Breast epithelium (tissue), 4 donors: ENCODE measurements around the gene RAB14. TPM values are rescaled to one million over a fixed set of nuclear protein-coding genes. Genes with fewer than 3 reads are reported as not detected.
A peak's percentile ranks its signal among the peaks of the same experiment; 100 is the strongest.

Source experiments
- DNase-seq, 2 donors: peaks; one replicate each; pipeline ENCODE4 v3.0.0-alpha.2; 2019; ENCODE audit warnings: low spot score in 2 of 2
- H3K27ac ChIP-seq, 2 donors: fragments of 200-600 bp; sonication (generic) in 1 of 2; one replicate each; pipeline ENCODE4 v1.5.1; 2016 to 2019; ENCODE audit warnings: mild to moderate bottlenecking in 1 of 2
- H3K27me3 ChIP-seq, 2 donors: fragments of 200-600 bp; sonication (generic) in 1 of 2; one replicate each; pipeline versions ENCODE4 v1.5.1 to v1.6.0; 2017 to 2019; ENCODE audit warnings: control low read depth in 1 of 2, mild to moderate bottlenecking in 1 of 2
- H3K36me3 ChIP-seq: fragments of 200-600 bp; one replicate; pipeline ENCODE4 v1.5.1; 2019
- H3K4me1 ChIP-seq, 2 donors: fragments of 200-600 bp; sonication (generic); one replicate each; pipeline ENCODE4 v1.5.1; 2016 to 2019; ENCODE audit warnings: control low read depth in 1 of 2
- H3K4me3 ChIP-seq, 3 donors: fragments of 200-600 bp; sonication (generic); 1 replicate in 2 of 3; 2 replicates in 1 of 3; pipeline ENCODE4 v1.5.1; 2016 to 2019; ENCODE audit warnings: mild to moderate bottlenecking in 3 of 3, moderate library complexity in 2 of 3
- H3K9me3 ChIP-seq, 2 donors: fragments of 200-600 bp; sonication (generic) in 1 of 2; one replicate each; pipeline ENCODE4 v1.5.1; 2016 to 2019; ENCODE audit warnings: control low read depth in 1 of 2
- CTCF ChIP-seq, 3 donors: fragments of 450-650 bp; IDR thresholded peaks; one replicate each; pipeline ENCODE4 v1.5.1; 2016 to 2017; ENCODE audit warnings: antibody characterized with exemption in 3 of 3, mild to moderate bottlenecking in 3 of 3, moderate library complexity in 3 of 3
- POLR2A ChIP-seq: fragments of 450-650 bp; IDR thresholded peaks from one replicate; pipeline ENCODE4 v1.6.1; 2016; ENCODE audit warnings: antibody characterized with exemption, mild to moderate bottlenecking, moderate library complexity
- POLR2AphosphoS5 ChIP-seq, 3 donors: sonication (generic); formaldehyde crosslinking; IDR thresholded peaks; one replicate each; pipeline ENCODE4 v1.6.1; 2017; ENCODE audit warnings: antibody characterized with exemption in 3 of 3
- intact Hi-C: fragments of 100-400 bp; cut with DNase I; formaldehyde crosslinking; loops from one replicate; pipeline ENCODE4 v1.15.1; 2023; ENCODE audit warnings: low total_unique reads
- total RNA-seq, 3 donors: library from RNA; depleted of rRNA; stranded (reverse); fragments of >200 nt; gene quantifications; one replicate each; pipeline ENCODE4 v1.1.0, GENCODE V29; 2016

Gene RAB14
- total RNA-seq, 3 donors from 2014 or later = 36.5 to 53.1 (median 41.3) TPM

- intact Hi-C loops = no loop called here
- H3K9me3 ChIP-seq = peaks cover 0 to 8% of the 10 kb centered on the region in 2 donors
- no peaks in the 10 kb centered on the region for H3K27me3 ChIP-seq
- no peak overlapping the region for H3K4me3 ChIP-seq
- peak overlapping the region; percentile 47 to 66 for H3K27ac ChIP-seq
- DNase-seq = no peak
- no peaks in the 10 kb centered on the region for H3K4me1 ChIP-seq
- TF ChIP-seq POLR2A (no peak), CTCF (IDR thresholded peaks at IDR 0.05) (no peak), POLR2AphosphoS5 (IDR thresholded peaks at IDR 0.05) (no peak)
- H3K36me3 ChIP-seq = no peaks in the 10 kb centered on the region
Observed at GRCh38 chr9:121242219-121242958, 40.7 kb upstream of the RAB14 start.

GRCh38 chr9:121240472-121241135, 38.9 kb upstream of the RAB14 start:
- H3K4me1 ChIP-seq = no peaks in the 10 kb centered on the region
- H3K36me3 ChIP-seq = no peaks in the 10 kb centered on the region
- no peak for DNase-seq
- no peak for TF ChIP-seq POLR2A
- TF ChIP-seq POLR2AphosphoS5 (IDR thresholded peaks at IDR 0.05) = no peak
- no peak for TF ChIP-seq CTCF (IDR thresholded peaks at IDR 0.05)
- intact Hi-C loops = no loop called here
- peaks cover 0 to 8% of the 10 kb centered on the region in 2 donors for H3K9me3 ChIP-seq
- peak overlapping the region; percentile 2 to 64 for H3K27ac ChIP-seq
- H3K27me3 ChIP-seq = no peaks in the 10 kb centered on the region
- no peak overlapping the region for H3K4me3 ChIP-seq

DNA sequence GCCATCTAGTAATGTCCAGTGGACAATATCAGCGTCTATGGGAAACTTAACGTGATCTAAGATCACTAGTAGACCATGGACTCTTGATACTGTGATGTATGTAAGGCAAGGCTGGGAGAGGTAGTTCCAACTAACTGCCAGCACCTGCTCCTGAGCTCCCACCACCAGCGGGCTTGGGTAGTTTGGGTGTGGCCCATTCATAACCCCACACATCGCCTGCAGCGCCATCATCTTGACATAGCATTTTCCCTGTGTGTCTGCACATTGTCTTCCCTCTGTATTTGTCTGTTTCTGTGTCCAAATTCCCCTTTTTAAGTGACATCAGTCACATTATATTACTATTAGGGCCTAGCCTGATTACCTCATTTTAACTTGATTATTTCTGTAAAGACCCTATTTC, 38.2 kb upstream of the RAB14 start:
- peak overlapping the region in 1 of 2 donors; percentile 64 for H3K27ac ChIP-seq
- DNase-seq = no peak
- no peaks in the 10 kb centered on the region for H3K4me1 ChIP-seq
- H3K36me3 ChIP-seq = no peaks in the 10 kb centered on the region
- TF ChIP-seq POLR2AphosphoS5 (IDR thresholded peaks at IDR 0.05) (no peak), CTCF (IDR thresholded peaks at IDR 0.05) (no peak), POLR2A (no peak)
- peaks cover 0 to 8% of the 10 kb centered on the region in 2 donors for H3K9me3 ChIP-seq
- no peaks in the 10 kb centered on the region for H3K27me3 ChIP-seq
- intact Hi-C loops = no loop called here
- H3K4me3 ChIP-seq = no peak overlapping the region

DNA sequence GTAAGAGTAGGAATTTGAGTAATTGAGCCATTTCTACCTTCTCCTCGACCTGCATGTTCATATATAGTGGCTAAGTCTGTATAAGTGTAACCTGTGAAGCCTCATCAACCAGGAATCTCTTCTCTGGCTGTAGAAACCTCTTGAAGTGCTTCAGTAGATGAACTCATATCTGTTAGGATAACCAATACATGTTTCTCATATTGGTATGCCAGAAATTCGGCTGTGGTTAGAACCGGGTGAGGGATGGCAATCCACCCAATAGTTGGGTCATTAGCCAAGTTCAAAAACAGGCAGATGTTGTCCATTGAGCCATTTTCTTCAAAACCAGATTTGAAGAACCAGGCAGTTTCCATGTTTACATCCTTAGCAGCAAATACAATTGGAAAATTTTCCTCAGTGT, 37.4 kb upstream of the RAB14 start:
- TF ChIP-seq POLR2AphosphoS5 (IDR thresholded peaks at IDR 0.05) (no peak), POLR2A (no peak), CTCF (IDR thresholded peaks at IDR 0.05) (no peak)
- no peaks in the 10 kb centered on the region for H3K4me1 ChIP-seq
- no peak overlapping the region for H3K4me3 ChIP-seq
- peaks cover 0 to 3% of the 10 kb centered on the region in 2 donors for H3K9me3 ChIP-seq
- no peak for DNase-seq
- no peaks in the 10 kb centered on the region for H3K27me3 ChIP-seq
- H3K36me3 ChIP-seq = no peaks in the 10 kb centered on the region
- H3K27ac ChIP-seq = no peak overlapping the region
- intact Hi-C loops = no loop called here

- no peak overlapping the region for H3K4me3 ChIP-seq
- no peak for DNase-seq
- intact Hi-C loops = no loop called here
- TF ChIP-seq POLR2A (no peak), POLR2AphosphoS5 (IDR thresholded peaks at IDR 0.05) (no peak), CTCF (IDR thresholded peaks at IDR 0.05) (no peak)
- no peaks in the 10 kb centered on the region for H3K9me3 ChIP-seq
- H3K36me3 ChIP-seq = no peaks in the 10 kb centered on the region
- H3K27ac ChIP-seq = no peak overlapping the region
- no peaks in the 10 kb centered on the region for H3K27me3 ChIP-seq
- no peaks in the 10 kb centered on the region for H3K4me1 ChIP-seq
Observed at GRCh38 chr9:121237916-121238315, 36.2 kb upstream of the RAB14 start.
